Memory B cell (primary cell): Measurements from ENCODE around the gene BRIP1.
"Not testable (repeated sequence)": the region's sequence is repeated elsewhere in the genome, so short reads cannot be mapped to it uniquely, and the experiment has no call there.

ENCODE experiments used
- ATAC-seq: fragments of 150-1000 bp; cut with Tn5 transposase; 2 replicates; pipeline ENCODE4 v1.10.0; 2021; ENCODE audit warnings: low read depth, mild to moderate bottlenecking, moderate library complexity
- DNase-seq, 2 donors: peaks; one replicate each; pipeline ENCODE4 v3.0.0; 2022; ENCODE audit warnings: low spot score in 2 of 2
- H3K27ac Mint-ChIP-seq: one replicate; pipeline ENCODE4 v1.8.0; 2022; ENCODE audit warnings: mild to moderate bottlenecking, moderate library complexity, mixed read lengths
- H3K27me3 Mint-ChIP-seq: one replicate; pipeline ENCODE4 v1.8.0; 2022; ENCODE audit warnings: mixed read lengths
- H3K36me3 Mint-ChIP-seq: one replicate; pipeline ENCODE4 v1.8.0; 2022; ENCODE audit warnings: mild to moderate bottlenecking, mixed read lengths
- H3K4me1 Mint-ChIP-seq: one replicate; pipeline ENCODE4 v1.8.0; 2022; ENCODE audit warnings: mixed read lengths
- H3K4me3 Mint-ChIP-seq: one replicate; pipeline ENCODE4 v1.8.0; 2022; ENCODE audit warnings: mild to moderate bottlenecking, moderate library complexity, mixed read lengths
- H3K9me3 Mint-ChIP-seq: one replicate; pipeline ENCODE4 v1.8.0; 2022; ENCODE audit warnings: mixed read lengths

BRIP1 gene

DNA sequence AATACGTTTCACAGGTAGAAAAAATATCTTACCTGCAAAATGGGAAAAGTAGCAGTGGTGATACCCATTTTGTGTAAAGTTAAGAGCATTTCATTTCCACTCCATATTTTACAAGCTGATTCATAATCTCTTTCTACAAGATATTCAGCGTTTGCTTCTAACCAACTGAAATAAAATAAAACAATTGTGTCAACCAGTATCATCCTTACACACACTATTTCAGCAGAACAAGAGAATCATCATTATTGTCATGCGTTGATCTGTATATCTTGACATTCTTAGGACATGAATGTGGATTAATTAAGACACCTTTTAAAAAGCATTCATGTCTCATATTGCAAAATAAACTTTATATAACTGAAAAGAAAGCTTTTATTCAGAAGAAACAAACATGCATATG lies 69.8 kb downstream of the BRIP1 start:
- peaks cover 1% of the 10 kb centered on the region for H3K36me3 Mint-ChIP-seq
- H3K27me3 Mint-ChIP-seq: no peaks in the 10 kb centered on the region
- H3K4me1 Mint-ChIP-seq: no peaks in the 10 kb centered on the region
- ATAC-seq: no peak
- DNase-seq: no peak
- H3K9me3 Mint-ChIP-seq: no peaks in the 10 kb centered on the region
- no peak overlapping the region for H3K4me3 Mint-ChIP-seq
- H3K27ac Mint-ChIP-seq: no peak overlapping the region

DNA sequence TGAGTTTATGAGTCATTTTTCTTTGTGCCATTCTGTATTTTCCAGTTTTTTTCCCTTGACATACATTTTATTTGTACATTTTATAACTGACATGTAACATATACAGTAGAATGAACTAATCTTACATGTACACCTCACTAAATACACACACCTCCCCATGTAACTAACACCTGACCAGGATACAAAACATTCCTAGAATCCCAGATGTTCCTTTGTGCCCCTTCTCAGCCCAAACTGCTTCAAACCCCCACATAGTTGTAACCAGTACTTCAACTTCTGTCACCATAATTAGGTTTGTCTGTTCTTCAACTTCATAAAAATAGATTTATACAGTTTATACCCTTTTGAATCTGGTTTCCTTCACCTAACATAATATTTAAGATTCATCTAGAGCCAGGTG lies 73.5 kb downstream of the BRIP1 start:
- no peak for ATAC-seq
- Mint-ChIP-seq H3K4me3 (no peak overlapping the region), H3K36me3 (no peaks in the 10 kb centered on the region), H3K4me1 (peaks cover 3% of the 10 kb centered on the region), H3K27ac (no peak overlapping the region), H3K27me3 (no peaks in the 10 kb centered on the region), H3K9me3 (no peaks in the 10 kb centered on the region)
- no peak for DNase-seq

DNA sequence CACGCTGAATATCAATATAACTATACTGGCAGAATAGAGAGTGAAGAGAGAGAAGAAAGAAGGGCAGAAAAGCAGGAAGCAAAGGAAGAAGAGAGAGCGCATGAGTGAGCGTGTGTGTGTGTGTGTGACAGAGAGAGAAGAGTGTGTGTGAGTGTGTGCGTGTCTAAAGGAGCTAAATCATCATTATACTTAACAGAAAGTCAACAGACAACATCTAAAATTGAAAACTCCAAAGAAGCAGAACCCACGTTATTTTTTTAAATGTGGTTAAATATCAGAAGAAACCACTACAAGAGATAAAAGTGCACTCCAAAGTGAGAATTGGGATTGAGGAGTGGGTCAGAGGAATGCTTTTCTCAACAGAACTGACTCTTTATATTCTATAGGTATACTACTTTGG lies 77.2 kb downstream of the BRIP1 start:
- DNase-seq (no peak), ATAC-seq (no peak)
- no peaks in the 10 kb centered on the region for H3K36me3 Mint-ChIP-seq
- H3K4me3 Mint-ChIP-seq: no peak overlapping the region
- no peaks in the 10 kb centered on the region for H3K9me3 Mint-ChIP-seq
- H3K27me3 Mint-ChIP-seq: no peaks in the 10 kb centered on the region
- H3K4me1 Mint-ChIP-seq: peaks cover 14% of the 10 kb centered on the region
- H3K27ac Mint-ChIP-seq: no peak overlapping the region

DNA sequence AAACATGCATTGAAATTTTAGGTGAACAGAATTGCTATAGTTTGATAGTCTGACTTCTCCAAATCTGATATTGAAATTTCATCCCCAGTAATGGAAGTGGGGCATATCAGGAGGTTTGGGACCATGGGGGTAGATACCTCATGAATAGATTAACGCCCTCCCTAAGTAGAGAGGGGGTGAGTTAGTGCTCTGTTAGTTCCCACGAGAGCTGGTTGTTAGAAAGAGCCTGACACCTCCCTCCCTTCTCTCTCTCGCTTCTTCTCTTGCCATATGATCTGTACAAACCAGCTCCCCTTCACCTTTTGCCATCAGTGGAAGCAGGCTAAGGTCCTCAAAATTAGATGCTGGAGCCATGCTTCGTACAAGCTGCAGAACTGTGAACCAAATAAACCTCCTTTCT lies 78.8 kb downstream of the BRIP1 start:
- Mint-ChIP-seq H3K4me1 (peaks cover 14% of the 10 kb centered on the region), H3K27ac (peak overlapping the region; percentile 28), H3K4me3 (no peak overlapping the region), H3K36me3 (no peaks in the 10 kb centered on the region), H3K9me3 (no peaks in the 10 kb centered on the region), H3K27me3 (no peaks in the 10 kb centered on the region)
- ATAC-seq: peak; percentile 19
- DNase-seq: no peak

DNA sequence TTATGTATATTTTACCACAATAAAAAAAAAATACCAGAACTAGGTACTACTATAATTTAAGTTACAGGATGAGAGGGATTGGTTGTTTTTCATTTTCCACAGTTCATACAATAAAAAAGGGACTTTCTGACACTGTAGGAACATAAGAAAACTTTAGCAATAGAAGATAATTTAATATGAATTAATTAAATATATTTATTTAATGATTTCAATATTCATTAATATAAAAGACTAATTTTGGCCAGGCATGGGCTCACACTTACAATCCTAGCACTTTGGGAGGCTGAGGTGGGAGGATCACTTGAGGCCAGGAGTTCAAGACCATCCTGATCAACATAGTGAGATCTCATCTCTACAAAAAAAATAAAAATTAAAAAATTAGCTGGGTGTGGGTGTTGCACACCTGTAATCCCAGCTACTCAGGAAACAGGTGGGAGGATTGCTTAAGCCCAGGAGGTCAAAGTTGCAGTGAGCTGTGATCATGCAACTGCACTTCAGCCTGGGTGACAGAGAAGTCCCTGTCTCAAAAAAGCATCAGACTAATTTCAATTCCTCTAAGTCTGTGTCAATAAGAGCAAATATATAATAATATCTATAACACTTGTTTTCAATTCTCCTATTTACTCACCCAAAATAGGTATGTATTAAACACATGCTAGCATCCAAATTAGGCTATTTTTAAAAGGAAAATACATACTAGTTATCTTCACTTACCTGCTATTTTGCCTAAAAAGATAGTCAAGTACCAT lies 79.6 kb downstream of the BRIP1 start:
- Mint-ChIP-seq H3K27me3 (no peaks in the 10 kb centered on the region), H3K9me3 (no peaks in the 10 kb centered on the region), H3K4me1 (peaks cover 14% of the 10 kb centered on the region), H3K4me3 (no peak overlapping the region), H3K36me3 (no peaks in the 10 kb centered on the region), H3K27ac (peak overlapping the region; percentile 28)
- DNase-seq: no peak
- ATAC-seq: peak; percentile 38

DNA sequence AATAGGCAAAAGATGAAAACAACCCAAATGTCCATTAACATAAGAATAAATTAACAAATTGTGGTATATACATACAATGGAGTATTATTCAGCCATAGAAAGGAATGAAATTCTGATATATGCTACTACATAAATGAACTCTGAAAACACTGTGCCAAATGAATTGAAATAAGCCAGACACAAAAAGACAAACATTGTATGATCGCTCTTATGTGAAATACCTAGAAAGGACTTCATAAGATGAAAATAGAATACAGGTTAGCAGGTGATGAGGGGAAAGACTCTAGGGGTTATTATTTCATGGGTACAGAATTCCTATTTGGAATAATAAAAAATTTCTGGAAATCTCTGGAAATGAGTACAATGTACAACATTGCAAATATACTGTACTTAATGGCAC lies 80.2 kb downstream of the BRIP1 start:
- Mint-ChIP-seq H3K4me3 (no peak overlapping the region), H3K36me3 (no peaks in the 10 kb centered on the region), H3K9me3 (no peaks in the 10 kb centered on the region), H3K27ac (no peak overlapping the region), H3K4me1 (peaks cover 14% of the 10 kb centered on the region), H3K27me3 (no peaks in the 10 kb centered on the region)
- ATAC-seq: no peak
- DNase-seq: no peak

DNA sequence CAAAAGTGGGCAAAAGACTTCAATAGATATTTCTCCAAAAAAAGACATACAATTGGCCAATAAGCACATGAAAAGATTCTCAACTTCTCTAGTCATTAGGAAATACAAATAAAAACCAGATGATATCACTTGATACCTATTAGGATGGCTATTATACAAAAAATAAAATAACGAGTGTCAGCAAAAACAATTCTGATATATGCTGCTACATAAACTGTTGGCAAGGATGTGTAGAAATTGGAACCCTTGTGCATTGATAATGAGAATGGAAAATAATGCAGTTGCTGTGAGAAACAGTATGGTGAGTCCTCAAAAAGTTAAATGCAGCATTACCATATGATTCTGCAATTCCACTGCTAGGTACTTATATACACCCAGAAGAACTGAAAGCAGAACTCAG lies 80.6 kb downstream of the BRIP1 start:
- Mint-ChIP-seq H3K36me3 (no peaks in the 10 kb centered on the region), H3K4me3 (no peak overlapping the region), H3K4me1 (peaks cover 14% of the 10 kb centered on the region), H3K27me3 (no peaks in the 10 kb centered on the region), H3K27ac (no peak overlapping the region), H3K9me3 (no peaks in the 10 kb centered on the region)
- DNase-seq: no peak
- no peak for ATAC-seq

DNA sequence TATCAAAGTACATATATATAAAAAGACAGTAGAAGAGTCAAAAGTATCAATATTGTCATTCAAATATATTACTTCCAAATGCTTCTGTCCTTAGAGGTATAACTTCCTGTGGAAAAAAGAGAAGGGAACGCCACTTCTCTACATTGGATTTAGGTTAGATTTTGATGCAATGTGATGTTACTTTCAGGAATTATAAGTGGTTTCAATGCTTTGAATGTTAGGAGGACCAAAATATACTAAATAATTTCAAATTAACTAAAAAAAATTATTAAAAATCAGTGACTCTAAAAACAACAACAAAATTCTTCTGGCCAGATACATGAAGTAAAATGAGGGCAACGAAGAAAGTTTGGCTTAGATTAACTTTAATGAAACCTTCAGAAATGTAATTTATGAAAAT lies 88.0 kb downstream of the BRIP1 start:
- ATAC-seq (no peak), DNase-seq (no peak)
- H3K27ac Mint-ChIP-seq: no peak overlapping the region
- H3K9me3 Mint-ChIP-seq: peaks cover 4% of the 10 kb centered on the region
- no peak overlapping the region for H3K4me3 Mint-ChIP-seq
- no peaks in the 10 kb centered on the region for H3K4me1 Mint-ChIP-seq
- H3K36me3 Mint-ChIP-seq: peaks cover 11% of the 10 kb centered on the region
- H3K27me3 Mint-ChIP-seq: no peaks in the 10 kb centered on the region

DNA sequence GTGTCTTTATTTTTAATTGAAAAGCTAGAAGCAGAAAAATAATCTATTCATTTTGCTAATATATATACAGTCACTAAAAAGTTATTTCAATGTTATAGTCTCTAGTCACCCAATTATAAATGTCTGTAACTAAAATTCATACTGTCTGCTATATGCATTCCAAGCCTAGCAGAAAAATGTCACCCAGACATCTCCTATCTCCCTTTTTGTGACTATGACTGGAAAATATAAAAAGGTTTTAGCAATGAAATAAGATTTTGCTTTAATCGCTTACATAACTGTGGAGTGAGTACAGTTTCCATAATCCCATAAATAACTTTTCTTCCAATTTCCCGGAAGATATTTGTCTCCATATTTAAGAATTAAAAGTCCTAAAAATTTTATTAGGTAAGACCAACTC lies 88.6 kb downstream of the BRIP1 start:
- DNase-seq (no peak), ATAC-seq (no peak)
- Mint-ChIP-seq H3K9me3 (peaks cover 6% of the 10 kb centered on the region), H3K27me3 (no peaks in the 10 kb centered on the region), H3K36me3 (peaks cover 13% of the 10 kb centered on the region), H3K4me1 (no peaks in the 10 kb centered on the region), H3K27ac (no peak overlapping the region), H3K4me3 (no peak overlapping the region)

DNA sequence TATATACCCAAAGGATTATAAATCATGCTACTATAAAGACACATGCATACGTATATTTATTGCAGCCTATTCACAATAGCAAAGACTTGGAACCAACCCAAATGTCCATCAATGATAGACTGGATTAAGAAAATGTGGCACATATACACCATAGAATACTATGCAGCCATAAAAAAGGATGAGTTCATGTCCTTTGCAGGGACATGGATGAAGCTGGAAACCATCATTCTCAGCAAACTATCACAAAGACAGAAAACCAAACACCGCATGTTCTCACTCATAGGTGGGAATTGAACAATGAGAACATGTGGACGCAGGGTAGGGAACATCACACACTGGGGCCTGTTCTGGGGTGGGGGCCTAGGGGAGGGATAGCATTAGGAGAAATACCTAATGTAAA lies 89.2 kb downstream of the BRIP1 start:
- H3K4me3 Mint-ChIP-seq, H3K27me3 Mint-ChIP-seq, H3K4me1 Mint-ChIP-seq, ATAC-seq, DNase-seq, H3K27ac Mint-ChIP-seq, H3K9me3 Mint-ChIP-seq: not testable (repeated sequence)
- peaks cover 16% of the 10 kb centered on the region for H3K36me3 Mint-ChIP-seq

DNA sequence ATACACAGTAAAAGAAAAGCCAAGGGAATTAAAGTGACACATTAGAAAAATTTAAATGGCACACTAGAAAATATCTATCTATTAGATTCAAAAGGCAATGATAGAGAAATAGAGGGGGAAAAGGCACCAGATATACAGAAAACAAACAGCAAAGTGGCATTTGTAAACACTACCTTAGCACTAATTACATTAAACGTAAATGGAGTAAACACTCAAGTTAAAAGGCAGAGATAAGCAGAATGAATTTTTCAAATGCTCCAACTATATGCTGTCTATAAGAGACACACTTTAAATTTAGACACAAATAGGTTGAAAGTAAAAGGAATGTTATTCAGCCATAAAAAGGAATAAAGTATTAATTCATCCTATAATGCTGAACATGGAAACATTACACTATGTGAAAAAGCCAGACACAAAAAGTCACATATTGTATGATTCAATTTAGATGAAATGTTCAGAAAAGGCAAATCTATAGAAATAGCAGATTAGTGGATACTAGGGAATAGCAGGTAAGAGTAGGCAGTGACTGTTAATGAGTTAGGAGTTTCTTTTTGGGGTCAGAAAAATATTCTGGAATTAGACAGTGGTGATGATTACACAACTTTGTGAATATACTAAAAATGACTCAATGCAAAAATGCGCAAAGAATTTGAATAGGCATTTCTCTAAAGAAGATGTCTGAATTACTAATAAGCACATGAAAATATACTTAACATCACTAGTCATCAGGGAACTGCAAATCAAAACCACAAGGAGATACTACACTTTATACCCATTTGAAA lies 92.4 kb downstream of the BRIP1 start:
- no peak for ATAC-seq

DNA sequence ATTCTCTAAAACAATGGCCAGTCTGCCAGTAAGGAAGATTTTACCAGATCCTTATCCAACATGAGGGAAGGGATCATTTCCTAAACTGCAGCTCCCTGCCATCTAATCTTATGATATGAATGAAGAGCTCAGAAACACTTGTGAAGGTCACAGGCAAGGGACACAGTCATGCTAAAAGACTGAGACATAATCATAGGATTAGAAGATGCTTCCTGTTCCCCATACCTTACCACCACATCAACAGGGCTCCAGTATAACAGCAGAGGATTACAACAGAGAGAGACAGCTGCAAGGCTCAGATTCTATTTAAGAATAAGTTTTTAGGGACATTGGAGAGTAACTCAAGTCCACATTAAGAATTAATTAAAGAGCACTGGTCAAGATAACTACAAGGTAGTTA lies 93.3 kb downstream of the BRIP1 start:
- ATAC-seq (no peak), DNase-seq (no peak)
- H3K4me3 Mint-ChIP-seq: no peak overlapping the region
- peaks cover 8% of the 10 kb centered on the region for H3K9me3 Mint-ChIP-seq
- H3K36me3 Mint-ChIP-seq: peaks cover 16% of the 10 kb centered on the region
- no peaks in the 10 kb centered on the region for H3K27me3 Mint-ChIP-seq
- no peak overlapping the region for H3K27ac Mint-ChIP-seq
- H3K4me1 Mint-ChIP-seq: no peaks in the 10 kb centered on the region

More for the DNA sequence above, 92.4 kb downstream of the BRIP1 start:
- Mint-ChIP-seq H3K4me1 (no peaks in the 10 kb centered on the region), H3K27ac (no peak overlapping the region), H3K4me3 (no peak overlapping the region), H3K9me3 (peaks cover 8% of the 10 kb centered on the region), H3K36me3 (peaks cover 16% of the 10 kb centered on the region), H3K27me3 (no peaks in the 10 kb centered on the region)
- no peak for DNase-seq

DNA sequence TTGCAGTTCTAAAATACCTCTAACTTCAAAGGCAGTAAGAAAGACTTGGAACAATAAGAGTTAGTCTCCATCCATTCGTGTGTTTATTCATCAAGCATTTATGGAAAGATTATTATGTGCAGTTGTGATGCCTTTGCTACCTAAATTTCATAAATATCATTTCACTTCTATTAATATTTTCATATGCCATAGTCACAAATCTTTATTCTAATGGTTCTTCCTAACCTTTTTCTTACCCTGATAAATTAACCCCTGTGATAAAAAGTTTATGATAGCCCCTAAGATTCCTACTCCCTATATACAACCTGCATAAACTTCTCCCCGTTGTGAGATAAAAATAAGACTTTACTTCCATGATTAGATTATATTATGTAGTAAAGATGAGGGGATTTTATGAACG lies 94.9 kb downstream of the BRIP1 start:
- ATAC-seq (no peak), DNase-seq (no peak)
- Mint-ChIP-seq H3K27ac (no peak overlapping the region), H3K9me3 (peaks cover 8% of the 10 kb centered on the region), H3K4me3 (no peak overlapping the region), H3K4me1 (no peaks in the 10 kb centered on the region), H3K27me3 (no peaks in the 10 kb centered on the region), H3K36me3 (peaks cover 14% of the 10 kb centered on the region)

DNA sequence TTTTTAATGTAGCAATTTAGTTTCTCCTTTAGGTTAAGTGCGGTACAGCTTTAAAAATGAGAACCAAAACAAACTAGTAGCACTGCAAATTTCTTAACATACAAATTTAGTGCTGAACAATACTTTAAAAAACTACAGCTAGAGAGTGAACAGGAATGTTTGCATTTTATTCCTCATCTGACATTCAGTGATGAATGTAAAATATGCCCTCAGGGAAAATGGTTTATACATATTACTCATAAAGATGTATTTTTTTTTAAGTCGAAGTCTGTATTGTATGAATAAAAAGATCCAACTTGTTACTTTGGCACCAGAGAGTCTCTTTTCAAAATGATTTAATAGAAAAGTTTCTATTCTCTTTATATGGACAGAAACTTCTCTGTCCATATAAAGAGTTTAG lies 96.8 kb downstream of the BRIP1 start:
- Mint-ChIP-seq H3K36me3 (peaks cover 17% of the 10 kb centered on the region), H3K9me3 (peaks cover 10% of the 10 kb centered on the region), H3K4me3 (no peak overlapping the region), H3K27ac (no peak overlapping the region), H3K27me3 (no peaks in the 10 kb centered on the region), H3K4me1 (no peaks in the 10 kb centered on the region)
- DNase-seq: no peak
- ATAC-seq: no peak

DNA sequence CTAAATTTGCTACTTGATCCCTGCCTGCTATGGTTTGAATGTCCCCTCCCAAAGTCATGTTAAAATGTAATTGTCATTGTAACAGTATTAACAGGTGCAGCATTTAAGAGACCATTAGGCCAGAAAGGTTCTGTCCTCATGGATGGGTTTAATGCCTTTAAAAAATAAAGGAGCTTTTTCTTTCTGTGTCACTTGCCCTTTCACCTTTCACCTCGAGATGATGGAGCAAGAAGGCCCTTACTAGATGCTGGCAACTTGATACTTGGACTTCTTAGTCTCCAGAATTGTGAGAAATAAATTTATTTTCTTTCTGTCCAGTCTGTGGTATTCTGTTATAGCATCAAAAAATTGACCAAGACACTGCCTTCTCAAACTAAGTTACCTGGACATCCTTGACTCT lies 98.5 kb downstream of the BRIP1 start:
- ATAC-seq (no peak), DNase-seq (no peak)
- Mint-ChIP-seq H3K4me3 (no peak overlapping the region), H3K36me3 (peaks cover 12% of the 10 kb centered on the region), H3K27ac (no peak overlapping the region), H3K9me3 (peaks cover 6% of the 10 kb centered on the region), H3K27me3 (no peaks in the 10 kb centered on the region), H3K4me1 (no peaks in the 10 kb centered on the region)
